GM19438 (cell line): ENCODE measurements around the gene ANTXR1.

Experiments
- ATAC-seq: cut with Tn5 transposase; IDR thresholded peaks from one replicate; pipeline ENCODE4 v1.9.1; 2021; ENCODE audit warnings: low read depth; ENCODE audit not compliant: unreplicated experiment

The ANTXR1 gene

GRCh38 chr2:69013142-69013839 lies at the start of gene ANTXR1:
Gene ANTXR1, plus strand, starts transcription at chr2:69013179. Its CDS starts 321 bp downstream, at chr2:69013500.
- ATAC-seq, result no peak

DNA sequence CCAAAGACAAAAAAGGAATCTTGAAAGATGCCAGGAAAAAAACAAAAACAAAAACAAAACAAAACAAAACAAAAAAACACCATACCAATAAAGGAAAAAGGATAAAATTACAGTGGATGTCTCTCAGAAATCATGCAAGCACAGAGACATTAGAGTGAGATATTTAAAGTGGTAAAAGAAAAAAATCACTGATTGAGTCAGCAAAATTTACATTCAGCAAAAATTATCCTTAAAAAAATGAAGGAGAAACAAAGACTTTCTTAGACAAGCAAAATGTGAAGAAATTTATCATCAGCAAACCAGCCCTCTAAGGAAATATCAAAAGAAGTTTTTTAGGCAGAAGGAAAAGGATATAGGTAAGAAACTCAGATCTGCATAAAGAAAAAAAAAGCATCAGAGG lies 48.7 kb upstream of the ANTXR1 start:
- ATAC-seq, result no peak

DNA sequence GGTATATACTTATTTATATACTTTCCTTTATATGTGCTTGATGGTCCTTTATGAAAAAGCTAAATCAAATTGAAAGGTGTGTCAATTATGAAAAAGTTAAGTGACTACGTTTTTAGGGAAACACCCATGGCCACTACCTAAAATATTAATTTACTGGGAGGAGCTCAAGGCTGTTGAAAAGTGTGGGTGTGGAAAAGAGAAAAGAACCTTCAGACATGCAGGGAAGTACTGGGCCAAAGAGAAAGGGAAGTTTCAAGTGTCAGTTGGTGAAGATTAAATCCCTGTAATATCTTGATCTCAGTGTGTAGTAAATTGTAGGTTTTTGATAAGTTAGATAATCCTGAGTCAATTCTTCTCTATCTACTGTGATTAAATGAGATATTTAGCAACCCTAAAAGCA lies 44.8 kb upstream of the ANTXR1 start:
- ATAC-seq, result no peak

GRCh38 chr2:68969736-68970490 lies 43.1 kb upstream of the ANTXR1 start:
- ATAC-seq, result no peak

DNA sequence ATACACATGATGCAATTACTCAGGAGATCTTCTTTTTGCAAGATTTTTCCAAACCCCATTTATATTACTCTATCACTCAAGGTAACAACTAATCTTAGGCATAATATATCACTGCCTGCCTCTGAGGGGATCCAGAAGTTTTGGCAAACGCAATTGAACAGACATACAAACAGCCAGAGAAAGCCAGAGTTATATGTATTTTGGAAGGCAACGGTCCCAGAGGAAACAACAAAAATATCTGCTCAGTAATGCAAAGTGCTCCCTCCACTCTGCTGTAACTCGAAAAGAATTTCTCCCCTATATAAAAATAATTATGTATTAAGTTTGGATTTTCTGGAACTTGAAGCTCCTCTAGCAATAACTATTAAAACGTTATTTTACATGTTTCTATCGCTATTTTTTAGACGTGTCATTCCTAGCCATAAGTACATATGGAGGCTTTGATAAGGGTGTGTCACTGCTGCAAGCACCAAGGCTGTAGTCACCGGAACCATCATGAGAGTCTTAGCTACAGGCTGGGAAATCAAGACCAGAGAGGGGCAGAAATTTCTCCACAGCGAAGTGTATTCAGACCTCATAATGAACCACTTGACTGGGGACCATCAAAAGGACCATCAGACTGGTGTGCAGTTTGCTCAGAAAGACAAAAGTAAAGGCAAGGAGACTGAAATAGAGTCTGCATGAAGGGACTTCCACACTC lies 42.3 kb upstream of the ANTXR1 start:
- no peak for ATAC-seq

- ATAC-seq, result no peak
Observed at GRCh38 chr2:68971591-68972231, 41.3 kb upstream of the ANTXR1 start.

DNA sequence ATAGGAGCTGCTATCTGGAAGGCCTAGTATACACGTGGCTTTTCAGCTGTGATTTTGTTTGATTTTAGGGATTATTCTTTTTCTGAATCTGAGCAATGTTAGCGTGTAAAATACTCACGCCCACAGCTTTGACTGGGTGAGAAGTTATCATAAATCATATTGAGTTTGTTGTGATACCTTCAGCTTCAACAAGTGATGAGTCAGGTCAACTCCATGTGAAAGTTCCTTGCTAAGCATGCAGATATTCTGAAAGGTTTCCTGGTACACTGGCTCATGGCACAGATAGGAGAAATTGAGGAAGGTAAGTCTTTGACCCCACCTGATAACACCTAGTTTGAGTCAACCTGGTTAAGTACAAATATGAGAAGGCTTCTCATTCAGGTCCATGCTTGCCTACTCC lies 38.7 kb upstream of the ANTXR1 start, which contains the start of gene GKN1:
TSS of gene GKN1 (plus strand) at position 386 of the 400 bp plus-strand sequence. CDS start 42 bp downstream, outside the sequence.
- no peak for ATAC-seq

DNA sequence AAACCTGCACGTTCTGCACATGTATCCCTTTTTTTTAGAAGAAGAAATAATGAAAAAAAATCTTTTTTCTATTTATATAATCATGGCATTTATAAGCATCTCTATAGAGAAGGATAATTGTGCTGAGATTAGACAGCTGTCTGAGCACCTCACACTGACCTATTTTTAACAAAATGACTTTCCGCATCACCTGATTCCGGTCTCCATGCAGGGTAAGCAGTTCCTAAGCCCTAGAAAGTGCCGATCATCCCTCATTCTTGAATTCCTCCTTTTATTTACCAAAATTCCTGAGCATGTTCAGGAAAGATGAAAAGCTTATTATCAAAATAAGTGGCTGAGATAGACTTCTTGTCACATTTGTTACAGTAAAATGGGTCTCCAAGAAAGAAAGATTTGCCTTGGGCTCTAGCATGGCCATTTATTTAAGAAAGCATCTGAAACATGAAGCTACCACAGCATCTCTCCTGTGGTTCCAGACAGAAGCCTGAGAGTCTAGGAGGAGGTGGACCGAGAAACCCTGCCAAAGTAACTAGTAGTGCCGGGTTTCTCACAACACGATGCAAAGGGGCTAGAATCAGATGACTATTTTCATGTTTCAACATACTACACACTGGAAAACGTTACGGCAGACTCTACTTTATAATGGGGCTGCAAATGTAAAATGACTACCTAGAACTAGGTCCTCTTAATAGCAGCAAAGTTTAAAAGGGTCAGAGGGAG lies 37.9 kb upstream of the ANTXR1 start:
- ATAC-seq, result no peak

DNA sequence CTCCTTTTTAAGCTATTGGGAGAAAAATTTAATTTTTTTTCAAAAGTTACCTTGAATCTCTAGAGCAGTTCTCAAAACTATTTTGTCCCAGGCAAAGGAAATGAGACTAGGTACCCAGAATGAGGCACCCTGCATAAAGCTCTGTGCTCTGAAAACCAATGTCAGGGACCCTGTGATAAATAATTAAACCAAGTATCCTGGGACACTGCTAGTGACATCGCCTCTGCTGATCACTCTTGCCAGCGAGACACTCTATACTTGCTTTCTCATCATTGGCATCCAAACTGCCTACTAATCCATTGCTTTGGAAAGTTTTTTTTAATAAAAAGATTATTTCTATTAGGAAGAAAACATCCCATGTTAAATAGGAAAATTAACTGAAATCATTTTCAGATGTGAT lies 37.1 kb upstream of the ANTXR1 start:
- ATAC-seq, result no peak

DNA sequence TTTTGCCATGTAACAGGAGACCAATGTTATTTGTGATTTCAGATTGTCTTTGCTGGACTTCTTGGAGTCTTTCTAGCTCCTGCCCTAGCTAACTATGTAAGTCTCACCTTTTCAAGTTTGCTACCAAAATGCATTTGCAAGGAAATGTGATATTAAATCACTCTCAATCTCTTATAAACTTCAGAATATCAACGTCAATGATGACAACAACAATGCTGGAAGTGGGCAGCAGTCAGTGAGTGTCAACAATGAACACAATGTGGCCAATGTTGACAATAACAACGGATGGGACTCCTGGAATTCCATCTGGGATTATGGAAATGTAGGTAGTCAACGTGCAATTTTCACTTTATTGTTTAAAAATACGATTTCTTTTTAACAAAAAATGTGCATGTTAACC lies 35.5 kb upstream of the ANTXR1 start:
- ATAC-seq, result no peak

GRCh38 chr2:68978098-68978497 lies 34.9 kb upstream of the ANTXR1 start:
- ATAC-seq, result no peak

- ATAC-seq, result no peak
Observed at GRCh38 chr2:68980956-68981355, 32.0 kb upstream of the ANTXR1 start.

GRCh38 chr2:68987021-68987503 lies 25.9 kb upstream of the ANTXR1 start:
- ATAC-seq, result no peak

DNA sequence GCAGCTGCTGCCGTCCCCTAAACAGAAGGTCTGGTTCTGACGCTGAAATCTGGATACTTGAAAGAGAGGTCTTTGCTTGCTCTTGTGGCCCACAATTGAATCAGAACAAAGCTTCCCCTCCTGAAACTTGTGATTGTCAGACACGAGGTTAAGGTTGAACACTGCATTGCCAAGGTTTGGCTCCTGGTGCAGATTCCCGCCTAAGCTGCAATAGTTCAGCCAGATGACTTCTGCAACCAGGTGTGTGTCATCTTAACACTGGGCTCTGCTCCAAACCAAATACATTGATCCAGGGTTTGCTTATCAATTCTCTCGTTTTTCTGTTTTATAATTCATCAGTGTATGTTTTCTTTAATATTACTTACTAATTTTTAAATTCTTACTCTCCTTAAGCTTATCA lies 23.9 kb upstream of the ANTXR1 start:
- no peak for ATAC-seq

- no peak for ATAC-seq
Observed at GRCh38 chr2:68992341-68992740, 20.6 kb upstream of the ANTXR1 start.

DNA sequence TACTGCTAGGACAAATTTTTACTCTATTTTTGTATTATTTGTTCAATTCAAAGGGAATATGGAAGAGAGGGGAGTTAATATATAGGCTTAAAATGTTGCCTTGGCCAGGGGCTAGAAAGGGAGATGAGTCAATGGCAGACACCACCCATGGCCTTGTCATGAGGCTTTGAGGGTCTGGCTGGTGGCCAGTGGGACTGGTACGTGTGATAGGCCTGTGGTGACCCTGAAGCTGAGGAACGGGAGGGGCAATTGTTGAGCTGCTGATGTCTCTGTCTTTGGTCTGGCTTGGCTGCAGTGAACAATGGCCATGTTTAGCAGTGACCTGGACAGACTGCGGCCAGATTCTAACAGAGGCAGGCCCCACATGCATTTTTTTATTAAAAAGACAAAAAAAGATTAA lies 20.0 kb upstream of the ANTXR1 start:
- ATAC-seq, result no peak

GRCh38 chr2:68993660-68994059 lies 19.3 kb upstream of the ANTXR1 start:
- no peak for ATAC-seq

DNA sequence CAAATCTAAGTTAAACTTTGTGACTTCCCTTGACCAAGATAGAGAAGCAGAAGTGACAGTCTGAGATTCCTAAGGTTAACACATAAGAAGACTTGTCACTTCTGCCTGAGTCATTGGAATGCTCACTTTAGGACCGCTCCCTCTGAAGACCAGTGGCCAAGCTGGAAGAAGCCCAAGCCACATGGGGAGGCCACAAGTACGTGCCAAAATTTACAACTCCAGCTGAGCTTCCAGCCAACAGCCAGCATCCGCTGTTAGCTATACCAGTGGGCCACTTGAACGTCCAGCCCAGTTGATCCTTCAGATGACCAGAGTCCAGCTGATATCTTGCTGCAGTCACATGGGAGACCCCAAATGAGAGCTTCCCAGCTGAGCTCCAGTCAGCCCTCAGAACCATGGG lies 18.1 kb upstream of the ANTXR1 start:
- no peak for ATAC-seq

DNA sequence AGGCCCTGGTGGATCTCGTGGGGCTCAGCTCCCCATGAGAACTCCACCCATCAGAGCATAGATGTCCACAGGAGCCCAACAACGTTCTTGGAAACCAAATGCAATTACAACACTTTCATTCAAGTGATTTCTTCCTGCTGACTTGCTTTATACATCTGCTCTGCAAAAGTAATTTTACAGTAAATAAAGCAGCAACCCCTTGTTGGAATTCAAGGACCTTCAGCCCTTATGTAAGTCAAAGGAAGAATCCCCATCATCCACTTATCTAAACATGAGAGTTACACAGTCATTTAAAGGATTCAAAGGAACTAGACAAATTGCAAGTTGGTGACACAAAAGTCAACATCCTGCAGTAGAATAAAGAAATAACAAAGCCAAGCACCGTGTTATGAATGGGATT lies 17.1 kb upstream of the ANTXR1 start:
- ATAC-seq, result no peak

GRCh38 chr2:68997401-68997800 lies 15.6 kb upstream of the ANTXR1 start:
- no peak for ATAC-seq
